ENCODE measurements around the gene WWOX.

- no peak for TF ChIP-seq POLR2A (IDR thresholded peaks at IDR 0.05)
- TF ChIP-seq CTCF (IDR thresholded peaks at IDR 0.05), result no peak
- no peak for TF ChIP-seq EP300 (IDR thresholded peaks at IDR 0.05)
These were observed 965.0 kb downstream of the WWOX start for GRCh38 chr16:79064256-79064972.
